OCI-LY7 (cell line): ENCODE data around the gene AVPI1.

ENCODE experiments used
- EZH2phosphoT487 ChIP-seq: fragments of 200-600 bp; sonication (generic); IDR thresholded peaks from 2 replicates; pipeline ENCODE4 v1.6.1; 2018; ENCODE audit warnings: low read depth, borderline replicate concordance, mild to moderate bottlenecking, mixed run types, antibody characterized with exemption, low read length, moderate library complexity, mixed read lengths
- TF ChIP-seq, protein P1 (sequence below): fragments of 200-600 bp; sonication (generic); conservative IDR thresholded peaks from 2 replicates; pipeline ENCODE4 v1.5.1; 2014; ENCODE audit warnings: mild to moderate bottlenecking, antibody characterized with exemption, low read length, moderate library complexity, mixed read lengths

DNA sequence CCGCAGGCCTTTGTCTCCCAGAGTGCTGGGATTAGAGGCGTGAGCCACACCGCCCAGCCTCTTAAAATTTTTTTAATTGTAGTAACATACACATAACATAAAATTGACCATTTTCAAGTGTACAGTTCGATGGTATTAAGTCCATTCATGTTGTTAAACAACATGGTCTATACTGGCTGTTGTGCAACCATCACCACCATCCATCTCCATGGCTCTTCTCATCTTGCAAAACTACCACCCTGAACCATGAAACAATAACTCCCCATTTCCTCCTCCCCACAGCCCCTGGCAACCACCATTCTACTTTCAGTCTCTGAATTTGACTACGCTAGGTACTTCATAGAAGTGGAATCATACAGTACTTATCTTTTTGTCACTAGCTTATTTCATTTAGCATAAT, 42.0 kb upstream of the AVPI1 start:
- TF ChIP-seq, protein P1, sequence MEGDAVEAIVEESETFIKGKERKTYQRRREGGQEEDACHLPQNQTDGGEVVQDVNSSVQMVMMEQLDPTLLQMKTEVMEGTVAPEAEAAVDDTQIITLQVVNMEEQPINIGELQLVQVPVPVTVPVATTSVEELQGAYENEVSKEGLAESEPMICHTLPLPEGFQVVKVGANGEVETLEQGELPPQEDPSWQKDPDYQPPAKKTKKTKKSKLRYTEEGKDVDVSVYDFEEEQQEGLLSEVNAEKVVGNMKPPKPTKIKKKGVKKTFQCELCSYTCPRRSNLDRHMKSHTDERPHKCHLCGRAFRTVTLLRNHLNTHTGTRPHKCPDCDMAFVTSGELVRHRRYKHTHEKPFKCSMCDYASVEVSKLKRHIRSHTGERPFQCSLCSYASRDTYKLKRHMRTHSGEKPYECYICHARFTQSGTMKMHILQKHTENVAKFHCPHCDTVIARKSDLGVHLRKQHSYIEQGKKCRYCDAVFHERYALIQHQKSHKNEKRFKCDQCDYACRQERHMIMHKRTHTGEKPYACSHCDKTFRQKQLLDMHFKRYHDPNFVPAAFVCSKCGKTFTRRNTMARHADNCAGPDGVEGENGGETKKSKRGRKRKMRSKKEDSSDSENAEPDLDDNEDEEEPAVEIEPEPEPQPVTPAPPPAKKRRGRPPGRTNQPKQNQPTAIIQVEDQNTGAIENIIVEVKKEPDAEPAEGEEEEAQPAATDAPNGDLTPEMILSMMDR = no peak
- TF ChIP-seq EZH2phosphoT487 = no peak
